ENCODE measurements around the gene G0S2. TPM values are rescaled to one million over a fixed set of nuclear protein-coding genes. Genes with fewer than 3 reads are reported as not detected.

Gene G0S2
- total and polyA plus RNA-seq, 4 donors = 16.3 to 24.9 (median 20.8) TPM

GRCh38 chr1:209646558-209646957 is 28.7 kb upstream of the G0S2 start:
- peaks cover 0 to 4% of the 10 kb centered on the region in 2 donors for H3K4me1 ChIP-seq (ENCODE audit: control insufficient read depth in 1 of 2, insufficient read depth in 2 of 2, low read length in 2 of 2)
- 92 to 95% methylated on average over 5 of the region's 5 CpGs for WGBS, 2 donors
- H3K27me3 ChIP-seq (ENCODE audit: control insufficient read depth in 1 of 2, insufficient read depth in 2 of 2, low read length in 1 of 2) = no peaks in the 10 kb centered on the region
- intact Hi-C loops (cut with DNase I) = no loop called here
- DNase-seq (no peak), ATAC-seq (ENCODE audit: low FRiP score) (no peak)
- no peaks in the 10 kb centered on the region for H3K36me3 ChIP-seq (ENCODE audit: control insufficient read depth in 1 of 2, insufficient read depth in 2 of 2, low read length in 1 of 2)
- no peaks in the 10 kb centered on the region for H3K9me3 ChIP-seq (ENCODE audit: control insufficient read depth, low read length)
- no peak overlapping the region for H3K27ac ChIP-seq (ENCODE audit: low read depth in 1 of 2, low read length in 2 of 2)
- no peak overlapping the region for H3K4me3 ChIP-seq (ENCODE audit: low read length in 2 of 2)

GRCh38 chr1:209647156-209647555 is 28.1 kb upstream of the G0S2 start:
- WGBS, 2 donors = 79 to 83% methylated on average over 4 of the region's 4 CpGs
- intact Hi-C loops (cut with DNase I) = no loop called here
- peaks cover 0 to 4% of the 10 kb centered on the region in 2 donors for H3K4me1 ChIP-seq (ENCODE audit: control insufficient read depth in 1 of 2, insufficient read depth in 2 of 2, low read length in 2 of 2)
- no peak overlapping the region for H3K4me3 ChIP-seq (ENCODE audit: low read length in 2 of 2)
- ATAC-seq (ENCODE audit: low FRiP score) (no peak), DNase-seq (no peak)
- no peaks in the 10 kb centered on the region for H3K9me3 ChIP-seq (ENCODE audit: control insufficient read depth, low read length)
- no peaks in the 10 kb centered on the region for H3K27me3 ChIP-seq (ENCODE audit: control insufficient read depth in 1 of 2, insufficient read depth in 2 of 2, low read length in 1 of 2)
- H3K36me3 ChIP-seq (ENCODE audit: control insufficient read depth in 1 of 2, insufficient read depth in 2 of 2, low read length in 1 of 2) = no peaks in the 10 kb centered on the region
- H3K27ac ChIP-seq (ENCODE audit: low read depth in 1 of 2, low read length in 2 of 2) = no peak overlapping the region

GRCh38 chr1:209648346-209648745 is 26.9 kb upstream of the G0S2 start:
- no peak for ATAC-seq (ENCODE audit: low FRiP score)
- no peak overlapping the region for H3K27ac ChIP-seq (ENCODE audit: low read depth in 1 of 2, low read length in 2 of 2)
- no peaks in the 10 kb centered on the region for H3K27me3 ChIP-seq (ENCODE audit: control insufficient read depth in 1 of 2, insufficient read depth in 2 of 2, low read length in 1 of 2)
- H3K4me3 ChIP-seq (ENCODE audit: low read length in 2 of 2) = no peak overlapping the region
- no peak for DNase-seq
- H3K9me3 ChIP-seq (ENCODE audit: control insufficient read depth, low read length) = no peaks in the 10 kb centered on the region
- H3K36me3 ChIP-seq (ENCODE audit: control insufficient read depth in 1 of 2, insufficient read depth in 2 of 2, low read length in 1 of 2) = no peaks in the 10 kb centered on the region
- peaks cover 0 to 2% of the 10 kb centered on the region in 2 donors for H3K4me1 ChIP-seq (ENCODE audit: control insufficient read depth in 1 of 2, insufficient read depth in 2 of 2, low read length in 2 of 2)
- intact Hi-C loops (cut with DNase I) = no loop called here

GRCh38 chr1:209648931-209649776 is 26.1 kb upstream of the G0S2 start:
- intact Hi-C loops (cut with DNase I) = no loop called here
- no peak overlapping the region for H3K4me3 ChIP-seq (ENCODE audit: low read length in 2 of 2)
- no peaks in the 10 kb centered on the region for H3K9me3 ChIP-seq (ENCODE audit: control insufficient read depth, low read length)
- ATAC-seq (ENCODE audit: low FRiP score) = peak; percentile 77
- peak in 1 of 2 donors; percentile 70 for DNase-seq
- peak overlapping the region in 1 of 2 donors; percentile 59 for H3K27ac ChIP-seq (ENCODE audit: low read depth in 1 of 2, low read length in 2 of 2)
- WGBS, 2 donors = 47 to 53% methylated on average over 6 of the region's 6 CpGs
- no peaks in the 10 kb centered on the region for H3K4me1 ChIP-seq (ENCODE audit: control insufficient read depth in 1 of 2, insufficient read depth in 2 of 2, low read length in 2 of 2)
- H3K36me3 ChIP-seq (ENCODE audit: control insufficient read depth in 1 of 2, insufficient read depth in 2 of 2, low read length in 1 of 2) = no peaks in the 10 kb centered on the region
- no peaks in the 10 kb centered on the region for H3K27me3 ChIP-seq (ENCODE audit: control insufficient read depth in 1 of 2, insufficient read depth in 2 of 2, low read length in 1 of 2)

DNA sequence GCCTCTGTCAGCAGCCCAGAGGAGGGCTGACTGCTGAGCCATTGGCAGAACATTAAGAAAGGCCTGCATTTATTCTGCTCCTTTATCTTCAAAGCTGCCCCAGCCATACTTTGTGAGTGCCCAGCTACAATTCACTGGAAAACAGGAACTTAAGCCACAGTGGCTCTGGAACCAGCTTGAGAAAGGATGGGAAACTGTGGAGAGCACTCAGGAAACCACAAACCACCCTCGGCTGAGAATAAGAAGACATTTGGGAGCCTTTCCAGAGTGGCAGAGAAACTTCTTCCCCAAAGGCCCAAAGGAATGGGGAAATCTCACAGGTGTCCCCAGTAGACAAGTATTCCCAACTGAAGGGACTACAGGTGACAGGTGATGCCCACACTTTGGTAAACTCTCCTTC is 24.8 kb upstream of the G0S2 start:
- H3K27me3 ChIP-seq (ENCODE audit: control insufficient read depth in 1 of 2, insufficient read depth in 2 of 2, low read length in 1 of 2) = no peaks in the 10 kb centered on the region
- DNase-seq (no peak), ATAC-seq (ENCODE audit: low FRiP score) (no peak)
- WGBS, 2 donors = 85 to 89% methylated on average over 1 of the region's 1 CpG
- H3K36me3 ChIP-seq (ENCODE audit: control insufficient read depth in 1 of 2, insufficient read depth in 2 of 2, low read length in 1 of 2) = no peaks in the 10 kb centered on the region
- no peak overlapping the region for H3K4me3 ChIP-seq (ENCODE audit: low read length in 2 of 2)
- H3K9me3 ChIP-seq (ENCODE audit: control insufficient read depth, low read length) = no peaks in the 10 kb centered on the region
- intact Hi-C loops (cut with DNase I) = no loop called here
- H3K27ac ChIP-seq (ENCODE audit: low read depth in 1 of 2, low read length in 2 of 2) = no peak overlapping the region
- H3K4me1 ChIP-seq (ENCODE audit: control insufficient read depth in 1 of 2, insufficient read depth in 2 of 2, low read length in 2 of 2) = no peaks in the 10 kb centered on the region

- peak; percentile 86 to 92 for DNase-seq
- Histone ChIP-seq H3K9me3 (ENCODE audit: control insufficient read depth, low read length) (no peaks in the 10 kb centered on the region), H3K4me1 (ENCODE audit: control insufficient read depth in 1 of 2, insufficient read depth in 2 of 2, low read length in 2 of 2) (no peaks in the 10 kb centered on the region), H3K36me3 (ENCODE audit: control insufficient read depth in 1 of 2, insufficient read depth in 2 of 2, low read length in 1 of 2) (no peaks in the 10 kb centered on the region), H3K27ac (ENCODE audit: low read depth in 1 of 2, low read length in 2 of 2) (no peak overlapping the region), H3K27me3 (ENCODE audit: control insufficient read depth in 1 of 2, insufficient read depth in 2 of 2, low read length in 1 of 2) (no peaks in the 10 kb centered on the region), H3K4me3 (ENCODE audit: low read length in 2 of 2) (no peak overlapping the region)
- peak; percentile 69 for ATAC-seq (ENCODE audit: low FRiP score)
- WGBS, 2 donors = 42 to 43% methylated on average over 5 of the region's 5 CpGs
- intact Hi-C loops (cut with DNase I) = no loop called here
These were observed 24.0 kb upstream of the G0S2 start for GRCh38 chr1:209651138-209651587.

DNA sequence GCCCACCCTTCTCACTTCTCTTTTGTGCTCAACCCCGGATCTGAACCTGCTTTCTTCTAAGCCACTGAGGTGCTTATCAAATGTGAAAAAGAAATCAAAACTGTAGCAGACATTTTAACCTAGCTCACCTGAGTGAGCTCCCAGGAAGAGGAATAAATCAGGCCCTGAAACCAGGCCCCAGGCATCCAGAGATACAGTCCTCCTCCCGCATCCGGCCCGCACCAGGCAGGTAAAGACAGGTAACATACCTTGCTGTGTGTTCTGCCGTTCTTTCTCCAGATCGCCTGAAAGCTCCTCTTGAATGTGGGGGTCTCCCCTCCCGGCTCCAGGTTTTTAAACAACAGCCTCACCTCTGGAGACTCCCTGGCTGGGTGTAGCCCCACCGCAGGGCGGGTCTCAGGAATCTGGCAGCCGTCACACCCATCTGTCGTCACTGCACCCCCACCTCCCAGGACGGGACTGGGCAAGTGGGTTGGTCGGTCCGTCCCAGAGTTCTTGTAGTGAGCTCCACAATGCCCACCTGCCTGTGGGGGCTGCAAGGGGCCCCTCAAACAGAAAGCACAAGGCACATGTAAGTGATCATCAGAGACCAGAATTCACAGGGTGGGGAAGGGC is 23.0 kb upstream of the G0S2 start, which contains the start of gene LAMB3:
Gene LAMB3 (minus strand): TSS at position 305 of the 615 bp plus-strand sequence. CDS start 1,481 bp downstream, outside the sequence.
- ATAC-seq (ENCODE audit: low FRiP score) (no peak), DNase-seq (no peak)
- Histone ChIP-seq H3K4me3 (ENCODE audit: low read length in 2 of 2) (no peak within 1 kb of the TSS), H3K27me3 (ENCODE audit: control insufficient read depth in 1 of 2, insufficient read depth in 2 of 2, low read length in 1 of 2) (no peaks in the 10 kb centered on the region), H3K36me3 (ENCODE audit: control insufficient read depth in 1 of 2, insufficient read depth in 2 of 2, low read length in 1 of 2) (no peaks in the 10 kb centered on the region), H3K27ac (ENCODE audit: low read depth in 1 of 2, low read length in 2 of 2) (no peak within 1 kb of the TSS), H3K4me1 (ENCODE audit: control insufficient read depth in 1 of 2, insufficient read depth in 2 of 2, low read length in 2 of 2) (no peaks in the 10 kb centered on the region), H3K9me3 (ENCODE audit: control insufficient read depth, low read length) (no peaks in the 10 kb centered on the region)
- WGBS, 2 donors = 85 to 86% methylated on average over 14 of the region's 14 CpGs
- intact Hi-C loops (cut with DNase I) = no loop called here

DNA sequence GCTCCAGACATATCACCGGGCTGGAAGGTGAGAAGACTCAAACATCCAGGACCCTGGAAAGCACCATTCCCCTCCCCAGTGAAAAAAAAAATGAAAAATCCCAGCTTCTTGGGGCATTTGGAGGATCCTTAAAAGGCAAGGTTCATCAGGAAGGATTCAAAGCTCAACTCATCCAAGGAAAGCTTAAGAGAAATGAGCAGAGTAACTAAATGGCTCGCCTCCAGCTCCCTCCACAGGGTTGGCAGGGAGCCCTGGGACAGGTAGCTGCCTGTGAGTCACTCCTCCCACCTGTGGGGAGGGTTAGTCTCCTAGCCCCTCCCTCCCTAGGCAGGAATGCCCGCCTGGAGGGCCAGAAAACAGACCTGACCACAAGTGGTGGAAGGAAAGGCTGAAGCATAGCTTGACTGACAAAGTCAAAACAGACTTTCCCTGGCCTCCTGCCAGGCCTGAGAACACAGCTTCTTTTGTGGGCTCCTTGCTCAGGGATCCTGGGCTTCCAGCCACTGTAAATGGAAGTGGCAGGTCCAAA is 22.3 kb upstream of the G0S2 start:
- DNase-seq = peak; percentile 82
- H3K27ac ChIP-seq (ENCODE audit: low read depth in 1 of 2, low read length in 2 of 2) = no peak overlapping the region
- no peaks in the 10 kb centered on the region for H3K4me1 ChIP-seq (ENCODE audit: control insufficient read depth in 1 of 2, insufficient read depth in 2 of 2, low read length in 2 of 2)
- ATAC-seq (ENCODE audit: low FRiP score) = no peak
- H3K27me3 ChIP-seq (ENCODE audit: control insufficient read depth in 1 of 2, insufficient read depth in 2 of 2, low read length in 1 of 2) = no peaks in the 10 kb centered on the region
- no peaks in the 10 kb centered on the region for H3K9me3 ChIP-seq (ENCODE audit: control insufficient read depth, low read length)
- 32 to 44% methylated on average over 3 of the region's 3 CpGs for WGBS, 2 donors
- H3K4me3 ChIP-seq (ENCODE audit: low read length in 2 of 2) = no peak overlapping the region
- intact Hi-C loops (cut with DNase I) = no loop called here
- H3K36me3 ChIP-seq (ENCODE audit: control insufficient read depth in 1 of 2, insufficient read depth in 2 of 2, low read length in 1 of 2) = no peaks in the 10 kb centered on the region

Measured in aorta (tissue), 5 donors.